PC-3 (cell line): Measurements from ENCODE around the gene PLA2G4D. TPM values are rescaled to one million over a fixed set of nuclear protein-coding genes. Genes with fewer than 3 reads are reported as not detected.

ENCODE experiments used
- ATAC-seq: fragments of 200-7000 bp; cut with Tn5 transposase; 2 replicates; pipeline ENCODE4 v1.9.1; 2020; ENCODE audit warnings: mild to moderate bottlenecking, moderate library complexity
- BruUV-seq: library from RNA; stranded (reverse); fragments of 400-500 nt; replicated peaks from 2 replicates; lab custom pipeline; 2021; lab: Mats Ljungman, UMichigan
- CTCF ChIA-PET: fragments of 300-600 bp; sonication (Branson Sonifier 250); formaldehyde crosslinking; loops from one replicate; lab custom pipeline; 2022; ENCODE audit warnings: antibody characterized with exemption; lab: Charles Lee
- POLR2A ChIA-PET: fragments of 300-600 bp; sonication (Branson Sonifier 250); formaldehyde crosslinking; loops from one replicate; lab custom pipeline; 2022; ENCODE audit warnings: antibody characterized with exemption; ENCODE audit not compliant: unreplicated experiment; lab: Charles Lee
- DNase-seq: peaks from one replicate; pipeline ENCODE4 v3.0.0-alpha.2; 2015
- H2AFZ ChIP-seq: fragments of 300-600 bp; sonication (generic); 2 replicates; pipeline ENCODE4 v1.6.0; 2016; ENCODE audit warnings: antibody characterized with exemption, low read length
- H3F3A ChIP-seq: fragments of 300-600 bp; sonication (generic); one replicate; pipeline ENCODE4 v1.6.0; 2017; ENCODE audit warnings: antibody characterized with exemption, low read length, control low read depth, mild to moderate bottlenecking; ENCODE audit not compliant: unreplicated experiment
- H3K27ac ChIP-seq: fragments of 300-600 bp; sonication (generic); 2 replicates; pipeline ENCODE4 v1.5.1; 2016; ENCODE audit warnings: mild to moderate bottlenecking, low read length
- H3K27me3 ChIP-seq: fragments of 300-600 bp; sonication (generic); 2 replicates; pipeline ENCODE4 v1.6.1; 2016; ENCODE audit warnings: low read length, mixed read lengths
- H3K36me3 ChIP-seq: fragments of 300-600 bp; sonication (generic); 2 replicates; pipeline ENCODE4 v1.6.1; 2016; ENCODE audit warnings: low read depth, mixed run types, low read length, mixed read lengths
- H3K4me1 ChIP-seq: fragments of 300-600 bp; sonication (generic); 2 replicates; pipeline ENCODE4 v1.5.1; 2016; ENCODE audit warnings: low read length; ENCODE audit not compliant: insufficient read depth
- H3K4me2 ChIP-seq: fragments of 300-600 bp; sonication (generic); 2 replicates; pipeline ENCODE4 v1.6.0; 2016; ENCODE audit warnings: low read length
- H3K4me3 ChIP-seq: fragments of 300-600 bp; sonication (generic); 2 replicates; pipeline ENCODE4 v1.5.1; 2016; ENCODE audit warnings: mild to moderate bottlenecking, low read length, mixed read lengths
- H3K79me2 ChIP-seq: fragments of 300-600 bp; sonication (generic); 2 replicates; pipeline ENCODE4 v1.6.1; 2017; ENCODE audit warnings: low read length, mixed read lengths
- H3K9ac ChIP-seq: fragments of 300-600 bp; sonication (generic); 2 replicates; pipeline ENCODE4 v1.6.0; 2016; ENCODE audit warnings: mild to moderate bottlenecking, low read length
- H3K9me2 ChIP-seq: fragments of 300-600 bp; sonication (generic); replicated peaks from 2 replicates; pipeline ENCODE4 v1.6.1; 2016; ENCODE audit warnings: mixed run types, low read length, mixed read lengths
- H3K9me3 ChIP-seq: fragments of 300-600 bp; sonication (generic); 2 replicates; pipeline ENCODE4 v1.6.1; 2016; ENCODE audit warnings: low read length, mixed read lengths
- H4K20me1 ChIP-seq: fragments of 300-600 bp; sonication (generic); 2 replicates; pipeline ENCODE4 v1.6.1; 2016; ENCODE audit warnings: low read length, mixed read lengths
- EZH2 ChIP-seq: fragments of 300-600 bp; sonication (generic); IDR thresholded peaks from one replicate; pipeline ENCODE4 v1.6.1; 2017; ENCODE audit warnings: antibody characterized with exemption, mild to moderate bottlenecking, low read length; ENCODE audit not compliant: unreplicated experiment
- EZH2phosphoT487 ChIP-seq: fragments of 300-600 bp; sonication (generic); IDR thresholded peaks from 2 replicates; pipeline ENCODE4 v1.6.1; 2018; ENCODE audit warnings: mild to moderate bottlenecking, antibody characterized with exemption, low read length, borderline replicate concordance
- intact Hi-C: fragments of 100-400 bp; cut with micrococcal nuclease; formaldehyde crosslinking; loops from 2 replicates; pipeline ENCODE4 v1.9.0; 2023
- total RNA-seq: library from RNA; depleted of rRNA; stranded (reverse); fragments of >200 nt; gene quantifications from 2 replicates; pipeline ENCODE4 v1.2.3, GENCODE V29; 2014
- TF ChIP-seq, protein P1 (sequence below): fragments of 300-600 bp; sonication (generic); conservative IDR thresholded peaks from 2 replicates; pipeline ENCODE4 v1.5.1; 2017; ENCODE audit warnings: antibody characterized with exemption, low read depth, mild to moderate bottlenecking, low read length

Gene PLA2G4D
- total RNA-seq, 1 experiment from 2014 or later: 0.55 TPM

DNA sequence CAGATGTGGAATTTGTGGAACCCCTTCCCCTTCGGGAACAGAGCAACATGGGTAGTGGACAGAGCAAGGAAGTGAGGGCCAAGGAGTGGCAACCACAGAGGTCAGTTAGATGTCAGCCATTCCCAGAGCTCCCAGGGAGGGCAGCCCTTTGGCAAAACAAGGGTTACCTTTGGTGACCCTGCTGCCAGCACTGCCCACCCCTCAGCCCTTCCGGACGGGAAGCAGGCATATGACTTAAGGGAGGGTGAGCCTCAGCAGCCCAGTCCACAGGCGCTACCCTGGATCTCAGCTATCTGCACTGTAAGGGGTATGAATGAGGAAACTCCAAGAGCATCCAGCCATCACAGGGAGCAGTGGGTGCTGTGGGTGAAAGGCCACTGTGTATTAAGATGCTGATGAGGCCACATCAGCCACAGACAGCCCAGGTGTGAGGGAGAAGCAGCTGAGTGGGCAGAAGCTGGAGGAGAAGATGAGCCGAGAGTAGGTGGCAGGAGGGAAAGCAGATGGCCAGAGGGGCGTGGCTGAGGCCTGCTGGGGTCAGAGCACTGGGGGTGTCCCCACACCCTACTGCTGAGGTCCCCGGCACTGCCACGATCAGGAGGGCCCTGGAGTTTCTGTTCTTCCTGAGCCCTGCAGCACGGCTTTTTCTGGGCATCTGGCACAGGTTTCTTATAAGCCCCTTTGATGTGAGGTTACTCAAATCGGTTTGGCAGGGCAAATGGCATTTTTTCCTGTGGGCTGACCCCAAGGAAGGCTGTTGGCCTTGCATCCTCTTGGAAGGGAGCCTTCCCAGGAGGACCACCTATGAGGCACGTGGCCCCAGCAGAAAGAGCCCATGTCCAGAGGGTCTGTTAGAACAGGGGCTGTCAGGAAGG, 6.2 kb downstream of the PLA2G4D start:
- CTCF ChIA-PET: no interaction called here
- no peaks in the 10 kb centered on the region for H3K9me2 ChIP-seq
- H3K4me3 ChIP-seq: no peak overlapping the region
- no peaks in the 10 kb centered on the region for H4K20me1 ChIP-seq
- no TSS peak for BruUV-seq
- DNase-seq: no peak
- no peak for TF ChIP-seq EZH2
- TF ChIP-seq, protein P1, sequence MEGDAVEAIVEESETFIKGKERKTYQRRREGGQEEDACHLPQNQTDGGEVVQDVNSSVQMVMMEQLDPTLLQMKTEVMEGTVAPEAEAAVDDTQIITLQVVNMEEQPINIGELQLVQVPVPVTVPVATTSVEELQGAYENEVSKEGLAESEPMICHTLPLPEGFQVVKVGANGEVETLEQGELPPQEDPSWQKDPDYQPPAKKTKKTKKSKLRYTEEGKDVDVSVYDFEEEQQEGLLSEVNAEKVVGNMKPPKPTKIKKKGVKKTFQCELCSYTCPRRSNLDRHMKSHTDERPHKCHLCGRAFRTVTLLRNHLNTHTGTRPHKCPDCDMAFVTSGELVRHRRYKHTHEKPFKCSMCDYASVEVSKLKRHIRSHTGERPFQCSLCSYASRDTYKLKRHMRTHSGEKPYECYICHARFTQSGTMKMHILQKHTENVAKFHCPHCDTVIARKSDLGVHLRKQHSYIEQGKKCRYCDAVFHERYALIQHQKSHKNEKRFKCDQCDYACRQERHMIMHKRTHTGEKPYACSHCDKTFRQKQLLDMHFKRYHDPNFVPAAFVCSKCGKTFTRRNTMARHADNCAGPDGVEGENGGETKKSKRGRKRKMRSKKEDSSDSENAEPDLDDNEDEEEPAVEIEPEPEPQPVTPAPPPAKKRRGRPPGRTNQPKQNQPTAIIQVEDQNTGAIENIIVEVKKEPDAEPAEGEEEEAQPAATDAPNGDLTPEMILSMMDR: no peak
- no peak for TF ChIP-seq EZH2phosphoT487
- H3K27me3 ChIP-seq: no peaks in the 10 kb centered on the region
- ATAC-seq: no peak
- no peaks in the 10 kb centered on the region for H3F3A ChIP-seq
- no peak overlapping the region for H2AFZ ChIP-seq
- no peak overlapping the region for H3K27ac ChIP-seq
- no peaks in the 10 kb centered on the region for H3K79me2 ChIP-seq
- POLR2A ChIA-PET: no interaction called here
- intact Hi-C loops: no loop called here
- H3K4me1 ChIP-seq: peaks cover 49% of the 10 kb centered on the region
- H3K9ac ChIP-seq: no peak overlapping the region
- H3K36me3 ChIP-seq: no peaks in the 10 kb centered on the region
- H3K9me3 ChIP-seq: no peaks in the 10 kb centered on the region
- H3K4me2 ChIP-seq: no peak overlapping the region

DNA sequence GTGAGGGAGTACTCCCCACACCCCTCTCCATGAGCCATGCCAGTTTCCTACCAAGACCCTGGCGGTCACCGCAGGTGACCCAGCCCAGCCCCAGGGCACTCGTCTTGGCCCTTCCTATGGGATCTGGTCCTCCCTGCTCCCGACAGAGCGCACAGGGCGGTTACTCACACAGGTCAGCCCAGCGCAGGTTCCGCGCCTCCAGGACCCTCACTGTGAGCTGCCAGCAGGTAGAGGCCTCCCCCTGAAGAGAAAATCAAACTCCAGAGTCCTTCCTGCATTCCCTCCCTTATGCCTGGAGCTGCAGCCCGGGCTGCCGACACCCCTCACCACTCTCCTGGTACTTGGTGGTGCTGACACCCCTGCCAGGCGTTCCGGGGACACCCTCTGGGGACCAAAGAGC, 6.9 kb downstream of the PLA2G4D start:
- Histone ChIP-seq H3K36me3 (no peaks in the 10 kb centered on the region), H3K9me3 (no peaks in the 10 kb centered on the region), H3K4me2 (no peak overlapping the region), H3K4me1 (peaks cover 43% of the 10 kb centered on the region), H3K27ac (no peak overlapping the region), H3K79me2 (no peaks in the 10 kb centered on the region), H4K20me1 (no peaks in the 10 kb centered on the region), H3F3A (no peaks in the 10 kb centered on the region), H3K4me3 (no peak overlapping the region), H2AFZ (no peak overlapping the region), H3K9me2 (no peaks in the 10 kb centered on the region), H3K9ac (no peak overlapping the region), H3K27me3 (no peaks in the 10 kb centered on the region)
- ATAC-seq (no peak), DNase-seq (no peak)
- intact Hi-C loops: no loop called here
- BruUV-seq: no TSS peak
- TF ChIP-seq EZH2phosphoT487 (no peak), EZH2 (no peak)
- TF ChIP-seq, protein P1: no peak
- ChIA-PET CTCF (no interaction called here), POLR2A (no interaction called here)

DNA sequence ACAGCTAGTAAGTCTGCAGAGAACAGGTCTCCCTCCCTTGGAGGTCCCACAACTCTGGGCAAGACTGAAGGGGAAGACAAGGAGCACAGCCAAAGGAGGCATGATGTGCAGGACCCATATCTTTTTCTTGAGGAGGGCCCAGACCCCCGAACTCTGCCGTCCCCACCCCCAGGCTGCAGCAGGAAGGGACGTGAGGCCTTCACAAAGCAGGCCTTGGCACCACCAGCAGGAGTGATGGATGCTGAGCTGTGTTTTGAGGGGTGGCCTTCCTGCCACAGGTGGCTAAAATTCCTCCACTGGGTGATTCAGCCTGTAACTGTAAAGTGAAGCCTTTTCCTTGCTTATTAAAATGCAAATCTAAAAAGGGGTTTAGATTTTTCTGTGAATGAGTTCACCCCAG, 8.6 kb downstream of the PLA2G4D start:
- no peaks in the 10 kb centered on the region for H4K20me1 ChIP-seq
- TF ChIP-seq EZH2phosphoT487 (no peak), EZH2 (no peak)
- TF ChIP-seq, protein P1: no peak
- no peak overlapping the region; the same call in 1 of the 2 replicates for H3K9ac ChIP-seq
- peaks cover 36% of the 10 kb centered on the region for H3K4me1 ChIP-seq
- no peak overlapping the region for H3K4me3 ChIP-seq
- intact Hi-C loops: no loop called here
- no peaks in the 10 kb centered on the region for H3K9me2 ChIP-seq
- H3K36me3 ChIP-seq: no peaks in the 10 kb centered on the region
- H2AFZ ChIP-seq: no peak overlapping the region
- BruUV-seq: no TSS peak
- H3K79me2 ChIP-seq: no peaks in the 10 kb centered on the region
- POLR2A ChIA-PET: no interaction called here
- H3K27ac ChIP-seq: peak overlapping the region; percentile 89
- H3K4me2 ChIP-seq: peak overlapping the region; percentile 71; the same call in 1 of the 2 replicates
- no peaks in the 10 kb centered on the region for H3F3A ChIP-seq
- CTCF ChIA-PET: interaction anchor here (1.5 kb wide), 1 partner anchor 300 kb away, joined by 5 read pairs; no protein-coding TSS in a partner anchor
- H3K27me3 ChIP-seq: no peaks in the 10 kb centered on the region
- no peaks in the 10 kb centered on the region for H3K9me3 ChIP-seq
- DNase-seq: no peak
- ATAC-seq: no peak
